GM21381 (cell line): ENCODE data around the gene CRK.

Experiments used
- ATAC-seq: cut with Tn5 transposase; IDR thresholded peaks from one replicate; pipeline ENCODE4 v1.9.1; 2021; ENCODE audit warnings: mild to moderate bottlenecking, moderate library complexity; ENCODE audit not compliant: unreplicated experiment

The CRK gene

GRCh38 chr17:1455797-1456599 lies at the start of gene CRK:
Gene CRK, minus strand, starts transcription at chr17:1456232. Its CDS starts 115 bp downstream, at chr17:1456117.
- peak; percentile 81 for ATAC-seq

GRCh38 chr17:1505586-1505985 lies 49.6 kb upstream of the CRK start:
- ATAC-seq: no peak

GRCh38 chr17:1504866-1505265 lies 48.8 kb upstream of the CRK start:
- ATAC-seq: no peak

- ATAC-seq: no peak
Observed at GRCh38 chr17:1503699-1504098, 47.7 kb upstream of the CRK start.

- ATAC-seq: no peak
Observed at GRCh38 chr17:1498869-1499268, 42.8 kb upstream of the CRK start.

GRCh38 chr17:1498233-1498632 lies 42.2 kb upstream of the CRK start:
- no peak for ATAC-seq

- no peak for ATAC-seq
Observed at GRCh38 chr17:1497831-1498230, 41.8 kb upstream of the CRK start.

- no peak for ATAC-seq
Observed at GRCh38 chr17:1496869-1497268, 40.8 kb upstream of the CRK start.

- no peak for ATAC-seq
Observed at GRCh38 chr17:1495265-1495989, 39.4 kb upstream of the CRK start.

GRCh38 chr17:1494736-1495253 lies 38.8 kb upstream of the CRK start:
- ATAC-seq: no peak

GRCh38 chr17:1494203-1494602 lies 38.2 kb upstream of the CRK start:
- no peak for ATAC-seq

- no peak for ATAC-seq
Observed at GRCh38 chr17:1493291-1493980, 37.4 kb upstream of the CRK start.

GRCh38 chr17:1492249-1493206 lies 36.5 kb upstream of the CRK start, which contains the start of gene MYO1C:
Gene MYO1C, minus strand, starts transcription at chr17:1492686. Its CDS starts 199 bp downstream, at chr17:1492487.
- ATAC-seq: no peak

GRCh38 chr17:1491443-1492248 lies 35.6 kb upstream of the CRK start:
- peak; percentile 32 for ATAC-seq

- ATAC-seq: peak; percentile 38
Observed at GRCh38 chr17:1490643-1491442, 34.8 kb upstream of the CRK start.

GRCh38 chr17:1488826-1489270 lies 32.8 kb upstream of the CRK start:
- no peak for ATAC-seq

- ATAC-seq: peak; percentile 35
Observed at GRCh38 chr17:1487939-1488825, 32.1 kb upstream of the CRK start.
